HCT116 (cell line): Measurements from ENCODE around the gene UTS2. TPM values are rescaled to one million over a fixed set of nuclear protein-coding genes. Genes with fewer than 3 reads are reported as not detected.

Source experiments
- ATAC-seq: fragments of 200-7000 bp; cut with Tn5 transposase; 2 replicates; pipeline ENCODE4 v1.9.1; 2020; ENCODE audit warnings: mild to moderate bottlenecking, moderate library complexity
- BruUV-seq: library from RNA; stranded (reverse); fragments of 400-500 nt; replicated peaks from 2 replicates; lab custom pipeline; 2021; lab: Mats Ljungman, UMichigan
- CTCF ChIA-PET: fragments of 300-600 bp; sonication (Branson Sonifier 250); formaldehyde crosslinking; loops from one replicate; lab custom pipeline; 2021; ENCODE audit warnings: antibody characterized with exemption; lab: Charles Lee
- POLR2A ChIA-PET: fragments of 300-600, 350-600 bp; sonication (Branson Sonifier 250); formaldehyde crosslinking; loops from one replicate; lab custom pipeline; 2021; ENCODE audit warnings: antibody characterized with exemption; lab: Charles Lee
- RAD21 ChIA-PET, 2 experiments: fragments of 300-600 bp; sonication (Branson Sonifier 250); formaldehyde crosslinking; loops; one replicate each; lab custom pipeline; 2023; ENCODE audit warnings: low total read pairs in 2 of 2; ENCODE audit not compliant: uncharacterized antibody in 2 of 2, unreplicated experiment in 2 of 2, low non-redundant PET in 1 of 2; lab: Charles Lee
- DNase-seq: peaks from one replicate; pipeline ENCODE4 v3.0.0-alpha.2; 2010; ENCODE audit warnings: low read depth, low spot score
- H2AFZ ChIP-seq: fragments of 200-600 bp; shearing (Covaris generic), sonication (generic); 2 replicates; pipeline ENCODE4 v1.6.1; 2017; ENCODE audit warnings: low read depth, mixed run types, mixed read lengths, antibody characterized with exemption, low read length; ENCODE audit not compliant: poor library complexity, severe bottlenecking
- H3K27ac ChIP-seq: 2 replicates; pipeline ENCODE4 v1.5.1; 2012; ENCODE audit warnings: low read depth, low read length
- H3K27me3 ChIP-seq: fragments of 200-600 bp; sonication (generic); 2 replicates; pipeline ENCODE4 v1.6.1; 2016; ENCODE audit warnings: mixed run types, low read length, mixed read lengths; ENCODE audit not compliant: insufficient read depth
- H3K36me3 ChIP-seq, 2 experiments: fragments of 200-500 bp in 1 of 2; fragments of 200-600 bp in 1 of 2; sonication (Bioruptor generic) in 1 of 2; sonication (generic) in 1 of 2; 2 replicates each; pipeline versions ENCODE4 v1.5.1 to v1.6.1; 2014 to 2016; ENCODE audit warnings: low read length in 2 of 2, inconsistent platforms in 1 of 2, mixed read lengths in 1 of 2, mixed run types in 1 of 2; ENCODE audit not compliant: insufficient read depth in 2 of 2, control insufficient read depth in 1 of 2
- H3K4me1 ChIP-seq, 2 experiments: fragments of 200-600 bp in 1 of 2; sonication (generic) in 1 of 2; 2 replicates each; pipeline versions ENCODE4 v1.5.1 to v1.6.1; 2012 to 2017; ENCODE audit warnings: low read length in 2 of 2, inconsistent platforms in 1 of 2, mild to moderate bottlenecking in 1 of 2, mixed read lengths in 1 of 2, mixed run types in 1 of 2, moderate library complexity in 1 of 2; ENCODE audit not compliant: insufficient read depth in 2 of 2, control insufficient read depth in 1 of 2
- H3K4me2 ChIP-seq: fragments of 200-600 bp; sonication (generic); 2 replicates; pipeline ENCODE4 v1.6.1; 2017; ENCODE audit warnings: mixed run types, low read length, mixed read lengths
- H3K4me3 ChIP-seq, 2 experiments: fragments of 200-600 bp in 1 of 2; sonication (generic) in 1 of 2; replicated peaks in 1 of 2; 2 replicates each; pipeline ENCODE4 v1.5.1; 2011 to 2016; ENCODE audit warnings: low read length in 2 of 2, control low read depth in 1 of 2, low read depth in 1 of 2, mild to moderate bottlenecking in 1 of 2, mixed read lengths in 1 of 2, mixed run types in 1 of 2
- H3K79me2 ChIP-seq: fragments of 200-600 bp; sonication (generic); 2 replicates; pipeline ENCODE4 v1.6.1; 2017; ENCODE audit warnings: mild to moderate bottlenecking, mixed run types, low read length, moderate library complexity, mixed read lengths; ENCODE audit not compliant: insufficient read depth
- H3K9ac ChIP-seq: fragments of 200-600 bp; sonication (generic); 2 replicates; pipeline ENCODE4 v1.6.1; 2016; ENCODE audit warnings: low read length, mixed read lengths
- H3K9me2 ChIP-seq: fragments of 200-600 bp; sonication (generic), shearing (Covaris generic); 2 replicates; pipeline ENCODE4 v1.6.1; 2017; ENCODE audit warnings: mixed run types, mild to moderate bottlenecking, moderate library complexity; ENCODE audit not compliant: insufficient read depth
- H3K9me3 ChIP-seq, 2 experiments: fragments of 200-500 bp in 1 of 2; fragments of 200-600 bp in 1 of 2; sonication (Bioruptor generic) in 1 of 2; sonication (generic) in 1 of 2; 2 replicates each; pipeline ENCODE4 v1.6.1; 2014 to 2017; ENCODE audit warnings: low read length in 2 of 2, mixed read lengths in 2 of 2, inconsistent platforms in 1 of 2, low read depth in 1 of 2, mild to moderate bottlenecking in 1 of 2, mixed run types in 1 of 2, moderate library complexity in 1 of 2; ENCODE audit not compliant: control insufficient read depth in 1 of 2, insufficient read depth in 1 of 2
- H4K20me1 ChIP-seq: fragments of 200-600 bp; sonication (generic), shearing (Covaris generic); 2 replicates; pipeline ENCODE4 v1.6.1; 2017; ENCODE audit warnings: mixed run types, mild to moderate bottlenecking, moderate library complexity; ENCODE audit not compliant: insufficient read depth
- FOSL1 ChIP-seq: IDR thresholded peaks from 2 replicates; pipeline ENCODE4 v1.6.1; 2012; ENCODE audit warnings: low read depth
- JUND ChIP-seq: IDR thresholded peaks from 2 replicates; pipeline ENCODE4 v1.6.1; 2012
- RAD21 ChIP-seq: IDR thresholded peaks from 2 replicates; pipeline ENCODE4 v1.6.1; 2012; ENCODE audit warnings: low read depth, mild to moderate bottlenecking
- SRF ChIP-seq: IDR thresholded peaks from 2 replicates; pipeline ENCODE4 v1.6.1; 2012; ENCODE audit warnings: low read depth
- TCF7L2 ChIP-seq: IDR thresholded peaks from 2 replicates; pipeline ENCODE4 v1.7.0; 2011; ENCODE audit warnings: borderline replicate concordance, inconsistent platforms; ENCODE audit not compliant: insufficient read depth, insufficient read length; ENCODE audit errors: extremely low read depth
- intact Hi-C: fragments of 100-400 bp; cut with micrococcal nuclease; formaldehyde crosslinking; loops from 2 replicates; pipeline ENCODE4 v1.10.0; 2022
- total RNA-seq: library from RNA; stranded (reverse); gene quantifications from one replicate; pipeline ENCODE4 v1.2.1, GENCODE V29; 2021; ENCODE audit not compliant: unreplicated experiment
- TF ChIP-seq, protein P1 (sequence below): IDR thresholded peaks from 2 replicates; pipeline ENCODE4 v1.6.1; 2011; ENCODE audit warnings: mild to moderate bottlenecking, low read length, moderate library complexity; ENCODE audit not compliant: insufficient replicate concordance; ENCODE audit errors: extremely low read depth
- TF ChIP-seq, protein P2 (sequence below): IDR thresholded peaks from 2 replicates; pipeline ENCODE4 v1.6.1; 2012

Gene UTS2
- total RNA-seq, 1 experiment from 2014 or later, result 3.0 TPM

DNA sequence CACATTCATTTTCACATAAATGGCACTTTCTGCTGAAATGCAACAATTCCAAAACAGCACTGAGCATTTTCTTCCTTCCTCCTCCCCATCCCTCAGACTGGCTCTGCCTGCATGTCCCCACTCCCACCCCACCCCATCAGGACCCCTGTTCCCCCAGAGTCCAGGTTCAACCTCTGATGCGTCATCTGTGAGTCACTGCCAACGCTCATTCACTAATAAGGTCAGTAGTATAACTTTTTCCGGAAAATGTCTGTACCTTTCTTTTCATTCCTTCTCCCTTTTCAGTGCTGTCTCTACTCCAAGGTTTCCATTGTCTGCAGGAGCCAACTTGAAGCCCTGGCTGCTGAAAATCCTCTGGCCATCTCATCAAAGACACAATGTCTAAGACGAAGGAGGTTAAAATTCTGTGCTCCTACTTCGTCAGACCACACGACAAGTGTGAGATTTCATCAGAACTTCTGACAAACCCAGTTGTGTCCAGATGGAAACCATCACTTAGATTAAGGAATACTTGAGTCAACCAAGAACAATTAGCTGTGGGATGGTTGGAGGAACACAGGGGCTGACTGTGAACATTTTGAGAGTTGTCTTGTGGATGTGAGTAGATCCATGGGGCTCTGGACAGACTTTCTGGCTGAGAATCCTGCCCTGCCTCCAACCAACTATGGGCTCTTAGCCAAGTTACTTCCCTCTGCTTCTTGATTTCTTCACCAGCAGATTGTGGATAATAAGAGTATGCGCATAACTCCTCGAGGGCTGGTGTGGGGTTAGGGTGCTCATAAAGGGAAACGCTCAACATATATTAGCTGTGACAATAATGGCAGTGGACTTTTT is 35.6 kb upstream of the UTS2 start:
- Histone ChIP-seq H3K9ac (no peak overlapping the region), H3K79me2 (no peaks in the 10 kb centered on the region), H3K4me2 (peak overlapping the region; percentile 59), H2AFZ (peak overlapping the region; percentile 80), H3K27me3 (no peaks in the 10 kb centered on the region), H3K36me3 (no peaks in the 10 kb centered on the region), H3K27ac (no peak overlapping the region), H4K20me1 (no peaks in the 10 kb centered on the region), H3K9me2 (no peaks in the 10 kb centered on the region), H3K9me3 (no peaks in the 10 kb centered on the region), H3K4me3 (no peak overlapping the region), H3K4me1 (peaks cover 6 to 21% of the 10 kb centered on the region in 2 experiments)
- DNase-seq (no peak), ATAC-seq (no peak)
- CTCF ChIA-PET, result no interaction called here
- POLR2A ChIA-PET, result interaction anchor here (1.3 kb wide), 1 partner anchor 41 kb away, joined by 3 read pairs; no protein-coding TSS in a partner anchor
- intact Hi-C loops, result no loop called here
- BruUV-seq, result no TSS peak
- TF ChIP-seq RAD21, result no peak
- TF ChIP-seq, protein P1, sequence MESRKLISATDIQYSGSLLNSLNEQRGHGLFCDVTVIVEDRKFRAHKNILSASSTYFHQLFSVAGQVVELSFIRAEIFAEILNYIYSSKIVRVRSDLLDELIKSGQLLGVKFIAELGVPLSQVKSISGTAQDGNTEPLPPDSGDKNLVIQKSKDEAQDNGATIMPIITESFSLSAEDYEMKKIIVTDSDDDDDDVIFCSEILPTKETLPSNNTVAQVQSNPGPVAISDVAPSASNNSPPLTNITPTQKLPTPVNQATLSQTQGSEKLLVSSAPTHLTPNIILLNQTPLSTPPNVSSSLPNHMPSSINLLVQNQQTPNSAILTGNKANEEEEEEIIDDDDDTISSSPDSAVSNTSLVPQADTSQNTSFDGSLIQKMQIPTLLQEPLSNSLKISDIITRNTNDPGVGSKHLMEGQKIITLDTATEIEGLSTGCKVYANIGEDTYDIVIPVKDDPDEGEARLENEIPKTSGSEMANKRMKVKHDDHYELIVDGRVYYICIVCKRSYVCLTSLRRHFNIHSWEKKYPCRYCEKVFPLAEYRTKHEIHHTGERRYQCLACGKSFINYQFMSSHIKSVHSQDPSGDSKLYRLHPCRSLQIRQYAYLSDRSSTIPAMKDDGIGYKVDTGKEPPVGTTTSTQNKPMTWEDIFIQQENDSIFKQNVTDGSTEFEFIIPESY, result no peak
- TF ChIP-seq, protein P2, sequence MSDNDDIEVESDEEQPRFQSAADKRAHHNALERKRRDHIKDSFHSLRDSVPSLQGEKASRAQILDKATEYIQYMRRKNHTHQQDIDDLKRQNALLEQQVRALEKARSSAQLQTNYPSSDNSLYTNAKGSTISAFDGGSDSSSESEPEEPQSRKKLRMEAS, result peak; percentile 22; the same call in 1 of the 2 replicates
- peak; percentile 71 for TF ChIP-seq FOSL1
- peak; percentile 86 for TF ChIP-seq SRF
- TF ChIP-seq JUND, result peak; percentile 37
- RAD21 ChIA-PET, result no interaction called here

DNA sequence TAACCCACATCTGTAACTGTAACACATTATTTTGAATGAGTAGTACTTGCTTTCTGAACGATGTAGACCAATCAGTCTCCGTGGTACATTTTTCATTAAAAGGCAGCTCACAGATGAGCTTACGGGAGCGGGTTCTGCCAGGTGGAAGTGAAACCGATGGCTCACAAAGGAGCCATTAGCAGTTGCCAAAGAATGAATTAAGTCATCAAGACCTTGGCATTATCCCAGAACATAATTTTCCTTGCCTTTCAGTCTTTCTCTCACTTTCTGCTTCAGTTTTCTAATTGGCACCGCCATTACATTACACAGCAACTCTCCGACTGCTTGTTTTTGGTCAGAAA is 33.5 kb upstream of the UTS2 start:
- POLR2A ChIA-PET, result no interaction called here
- Histone ChIP-seq H3K9ac (no peak overlapping the region), H3K27ac (no peak overlapping the region), H3K4me2 (peak overlapping the region; percentile 38; the same call in 1 of the 2 replicates), H3K9me2 (no peaks in the 10 kb centered on the region), H3K36me3 (no peaks in the 10 kb centered on the region), H3K4me3 (no peak overlapping the region), H3K27me3 (no peaks in the 10 kb centered on the region), H3K79me2 (no peaks in the 10 kb centered on the region), H2AFZ (no peak overlapping the region), H3K4me1 (peaks cover 6 to 21% of the 10 kb centered on the region in 2 experiments), H3K9me3 (no peaks in the 10 kb centered on the region), H4K20me1 (no peaks in the 10 kb centered on the region)
- ATAC-seq, result no peak
- no peak for DNase-seq
- CTCF ChIA-PET, result no interaction called here
- RAD21 ChIA-PET, result no interaction called here
- intact Hi-C loops, result no loop called here
- no peak for TF ChIP-seq TCF7L2
- no TSS peak for BruUV-seq
